HEK293 (cell line): Measurements from ENCODE around the gene PEG3.

Source experiments
- CTCF ChIP-seq: fragments of 450-650 bp; formaldehyde crosslinking; IDR thresholded peaks from 2 replicates; pipeline ENCODE4 v1.5.1; 2016; ENCODE audit warnings: missing biosample characterization, missing genetic modification characterization
- REST ChIP-seq: fragments of 450-650 bp; formaldehyde crosslinking; IDR thresholded peaks from 2 replicates; pipeline ENCODE4 v1.5.1; 2016; ENCODE audit warnings: missing biosample characterization, missing genetic modification characterization
- ZBTB26 ChIP-seq: fragments of 450-650 bp; formaldehyde crosslinking; optimal IDR thresholded peaks from 2 replicates; pipeline ENCODE3; 2016; ENCODE audit warnings: missing biosample characterization, mild to moderate bottlenecking, missing genetic modification characterization
- ZNF19 ChIP-seq: fragments of 450-650 bp; formaldehyde crosslinking; IDR thresholded peaks from 2 replicates; pipeline ENCODE4; 2016; ENCODE audit warnings: missing biosample characterization, missing genetic modification characterization, low read depth
- ZNF239 ChIP-seq: fragments of 450-650 bp; formaldehyde crosslinking; IDR thresholded peaks from 2 replicates; pipeline ENCODE4 v1.5.1; 2016; ENCODE audit warnings: missing biosample characterization, missing genetic modification characterization
- ZNF645 ChIP-seq: fragments of 450-650 bp; formaldehyde crosslinking; IDR thresholded peaks from 2 replicates; pipeline ENCODE4; 2016; ENCODE audit warnings: missing biosample characterization, missing genetic modification characterization
- ZNF660 ChIP-seq: fragments of 450-650 bp; IDR thresholded peaks from 2 replicates; pipeline ENCODE4 v1.5.1; 2018; ENCODE audit warnings: missing biosample characterization, mild to moderate bottlenecking, missing genetic modification characterization
- ZNF830 ChIP-seq: fragments of 450-650 bp; IDR thresholded peaks from 2 replicates; pipeline ENCODE4 v1.5.0; 2018; ENCODE audit warnings: missing biosample characterization, missing genetic modification characterization, low read depth, mild to moderate bottlenecking, moderate library complexity

- no peak for TF ChIP-seq ZBTB26 (tag by site-specific recombination)
- TF ChIP-seq CTCF: no peak
- TF ChIP-seq ZNF830 (tag by site-specific recombination): no peak
- TF ChIP-seq ZNF239 (tag by site-specific recombination): no peak
- no peak for TF ChIP-seq ZNF660 (tag by site-specific recombination)
- no peak for TF ChIP-seq ZNF19 (tag by site-specific recombination)
- TF ChIP-seq REST (tag by site-specific recombination): no peak
- no peak for TF ChIP-seq ZNF645
Observed at GRCh38 chr19:56819166-56819565, 21.4 kb downstream of the PEG3 start.
